Measurements from ENCODE around the gene ZDHHC11B.

Gene ZDHHC11B

GRCh38 chr5:676699-677076, 107.8 kb downstream of the ZDHHC11B start:
- TF ChIP-seq CTCF (conservative IDR thresholded peaks at IDR 0.05; ENCODE audit: low read depth, low read length), result no peak
- no peak overlapping the region for H3K4me3 ChIP-seq (ENCODE audit: low read depth, low read length)
- no peak for DNase-seq (ENCODE audit: low read depth)

- H3K4me3 ChIP-seq (ENCODE audit: low read depth, low read length), result no peak overlapping the region
- no peak for DNase-seq (ENCODE audit: low read depth)
- TF ChIP-seq CTCF (conservative IDR thresholded peaks at IDR 0.05; ENCODE audit: low read depth, low read length), result no peak
Observed at GRCh38 chr5:675871-676698, 108.4 kb downstream of the ZDHHC11B start.

- no peak for DNase-seq (ENCODE audit: low read depth)
- no peak overlapping the region for H3K4me3 ChIP-seq (ENCODE audit: low read depth, low read length)
- TF ChIP-seq CTCF (conservative IDR thresholded peaks at IDR 0.05; ENCODE audit: low read depth, low read length), result no peak
Observed at GRCh38 chr5:675111-675870, 109.2 kb downstream of the ZDHHC11B start.

GRCh38 chr5:674630-675011, 109.9 kb downstream of the ZDHHC11B start:
- H3K4me3 ChIP-seq (ENCODE audit: low read depth, low read length), result no peak overlapping the region
- no peak for TF ChIP-seq CTCF (conservative IDR thresholded peaks at IDR 0.05; ENCODE audit: low read depth, low read length)
- DNase-seq (ENCODE audit: low read depth), result no peak

DNA sequence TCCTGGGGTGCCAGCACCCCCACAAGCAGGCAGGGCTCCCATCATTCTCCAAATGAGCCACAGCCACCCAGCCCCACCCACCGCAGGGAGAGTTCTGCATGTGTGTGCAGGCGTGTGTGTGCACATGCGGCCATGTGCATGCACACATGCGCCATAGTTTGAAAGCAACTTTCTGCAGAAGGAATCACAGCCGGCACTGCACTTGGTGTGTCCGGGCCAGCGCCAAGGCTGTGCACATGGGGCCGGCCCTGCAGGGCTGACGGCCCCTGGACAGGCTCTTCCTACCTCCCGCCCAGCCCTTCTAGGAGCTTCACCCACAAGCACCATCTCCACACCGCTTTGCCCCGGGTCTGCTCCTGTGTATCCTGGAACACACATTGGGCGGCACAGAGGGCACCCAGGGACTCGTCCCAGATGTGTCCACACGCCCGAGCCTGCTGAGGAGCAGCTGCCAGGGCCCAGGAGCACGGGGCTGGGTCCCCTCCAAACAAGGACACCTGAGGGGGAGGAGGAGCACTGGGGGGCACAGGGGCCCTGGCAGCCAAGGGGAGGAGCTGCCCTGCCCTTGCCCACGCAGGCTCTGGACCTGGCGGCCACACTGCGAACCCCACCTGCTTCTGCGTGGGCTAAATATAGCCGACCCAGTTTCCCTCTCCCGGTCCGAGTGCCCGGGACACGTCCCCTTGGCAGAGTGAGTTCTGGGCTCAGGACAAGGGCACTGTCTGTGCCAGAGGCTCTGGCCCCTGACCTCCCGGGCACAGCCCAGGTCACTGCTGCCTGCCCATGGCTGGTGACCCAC, 110.5 kb downstream of the ZDHHC11B start:
- no peak overlapping the region for H3K4me3 ChIP-seq (ENCODE audit: low read depth, low read length)
- TF ChIP-seq CTCF (conservative IDR thresholded peaks at IDR 0.05; ENCODE audit: low read depth, low read length), result no peak
- DNase-seq (ENCODE audit: low read depth), result no peak

DNA sequence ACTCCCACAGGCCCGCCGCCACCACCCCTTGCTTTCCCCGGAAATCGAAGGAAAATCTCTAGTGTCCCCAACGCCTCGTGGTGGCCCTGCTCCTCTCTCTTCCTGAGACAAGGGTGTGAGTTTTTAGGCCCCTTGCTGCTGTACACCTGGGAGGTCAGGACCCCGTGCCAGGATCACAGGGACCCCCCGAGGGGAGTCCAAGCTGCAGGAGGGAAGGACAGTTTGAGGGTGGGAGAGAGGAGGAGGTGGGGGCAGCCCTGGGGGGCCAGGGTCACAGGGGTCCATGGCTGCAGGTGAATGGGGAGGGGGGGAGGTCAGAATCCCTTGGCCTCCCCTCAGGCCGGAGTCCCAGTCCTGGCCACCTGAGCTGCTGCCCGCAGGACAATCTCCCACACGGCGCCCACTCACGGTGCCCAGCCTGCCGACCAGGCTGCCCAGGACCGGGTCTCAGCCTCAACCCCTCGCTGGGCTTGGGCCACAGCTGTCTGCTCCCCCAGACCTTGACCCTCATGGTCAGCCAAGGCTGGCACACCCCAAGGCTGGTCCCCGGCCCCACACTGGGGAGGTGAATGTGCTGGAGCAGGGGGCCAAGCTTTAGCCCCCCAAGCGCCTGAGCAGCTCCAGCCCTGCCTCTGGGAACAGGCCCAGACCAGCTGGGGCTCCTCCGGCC, 111.2 kb downstream of the ZDHHC11B start:
- TF ChIP-seq CTCF (conservative IDR thresholded peaks at IDR 0.05; ENCODE audit: low read depth, low read length), result no peak
- DNase-seq (ENCODE audit: low read depth), result no peak
- H3K4me3 ChIP-seq (ENCODE audit: low read depth, low read length), result no peak overlapping the region

Measured in choroid plexus epithelial cell (primary cell).